SU-DHL-6 (cell line): ENCODE measurements around the gene SRPK2.
"Not testable (repeated sequence)": the region's sequence is repeated elsewhere in the genome, so short reads cannot be mapped to it uniquely, and the experiment has no call there.

Source experiments
- H2AFZ ChIP-seq: fragments of 200-600 bp; sonication (generic); 2 replicates; pipeline ENCODE4 v1.6.1; 2014; ENCODE audit warnings: low read depth, mild to moderate bottlenecking, moderate library complexity, mixed read lengths, antibody characterized with exemption, low read length; ENCODE audit not compliant: severe bottlenecking
- H3F3A ChIP-seq: fragments of 200-600 bp; shearing (Covaris generic); 2 replicates; pipeline ENCODE4 v1.6.0; 2016; ENCODE audit warnings: antibody characterized with exemption, mild to moderate bottlenecking; ENCODE audit not compliant: insufficient read depth
- H3K27ac ChIP-seq: fragments of 200-600 bp; sonication (generic); 2 replicates; pipeline ENCODE4 v1.5.1; 2016; ENCODE audit warnings: low read depth, mild to moderate bottlenecking, low read length, moderate library complexity, mixed read lengths
- H3K27me3 ChIP-seq: fragments of 200-600 bp; sonication (generic), shearing (Covaris generic); 2 replicates; pipeline ENCODE4 v1.6.0; 2014; ENCODE audit warnings: mild to moderate bottlenecking, low read length
- H3K36me3 ChIP-seq: fragments of 200-600 bp; sonication (generic); 2 replicates; pipeline ENCODE4 v1.6.1; 2014; ENCODE audit warnings: mild to moderate bottlenecking, low read length, mixed read lengths
- H3K4me2 ChIP-seq: fragments of 300-600, 200-600 bp; shearing (Covaris generic), sonication (generic); 2 replicates; pipeline ENCODE4 v1.6.0; 2014; ENCODE audit warnings: low read length, low read depth, mild to moderate bottlenecking; ENCODE audit not compliant: poor library complexity, severe bottlenecking
- H3K4me3 ChIP-seq: fragments of 200-600 bp; sonication (generic); 2 replicates; pipeline ENCODE4 v1.5.1; 2014; ENCODE audit warnings: antibody characterized with exemption, low read length, mild to moderate bottlenecking, mixed read lengths; ENCODE audit not compliant: insufficient read depth, poor library complexity, severe bottlenecking
- H3K79me2 ChIP-seq: fragments of 200-600 bp; sonication (generic); 2 replicates; pipeline ENCODE4 v1.6.1; 2014; ENCODE audit warnings: mild to moderate bottlenecking, low read length, moderate library complexity; ENCODE audit not compliant: insufficient read depth
- H3K9ac ChIP-seq: fragments of 200-600 bp; sonication (generic); 2 replicates; pipeline ENCODE4 v1.7.0; 2014; ENCODE audit warnings: mild to moderate bottlenecking, low read length
- H3K9me2 ChIP-seq: fragments of 200-600 bp; sonication (generic); replicated peaks from 2 replicates; pipeline ENCODE4 v1.6.1; 2014; ENCODE audit warnings: low read length; ENCODE audit not compliant: insufficient read depth
- H3K9me3 ChIP-seq: fragments of 200-600 bp; sonication (generic); 2 replicates; pipeline ENCODE4 v1.6.1; 2014; ENCODE audit warnings: low read length, mixed read lengths; ENCODE audit not compliant: insufficient read depth
- H4K20me1 ChIP-seq: fragments of 200-600 bp; sonication (generic); 2 replicates; pipeline ENCODE4 v1.6.1; 2014; ENCODE audit warnings: low read depth, mild to moderate bottlenecking, antibody characterized with exemption, low read length, moderate library complexity, mixed read lengths
- CTCF ChIP-seq: fragments of 200-600 bp; sonication (generic); IDR thresholded peaks from one replicate; pipeline ENCODE4 v1.5.1; 2017; ENCODE audit warnings: antibody characterized with exemption, mild to moderate bottlenecking, low read length, moderate library complexity; ENCODE audit not compliant: insufficient read depth, poor library complexity, severe bottlenecking
- EZH2phosphoT487 ChIP-seq: fragments of 200-600 bp; sonication (generic), shearing (Covaris generic); conservative IDR thresholded peaks from 2 replicates; pipeline ENCODE4 v1.6.1; 2018; ENCODE audit warnings: mild to moderate bottlenecking, antibody characterized with exemption, low read length, moderate library complexity, mixed read lengths

The SRPK2 gene

GRCh38 chr7:105361995-105362394, 26.7 kb downstream of the SRPK2 start:
- not testable (repeated sequence) for H3K36me3 ChIP-seq, H3K27me3 ChIP-seq, H3K4me3 ChIP-seq, H4K20me1 ChIP-seq, H3F3A ChIP-seq, H3K27ac ChIP-seq, H3K9me2 ChIP-seq, H3K4me2 ChIP-seq, H2AFZ ChIP-seq, H3K9me3 ChIP-seq, H3K79me2 ChIP-seq, H3K9ac ChIP-seq

- H3K4me3 ChIP-seq = not testable (repeated sequence)
These were observed 28.6 kb downstream of the SRPK2 start for GRCh38 chr7:105360149-105360548.

GRCh38 chr7:105355701-105356100, 33.0 kb downstream of the SRPK2 start:
- Histone ChIP-seq H2AFZ (no peak overlapping the region), H3K27ac (no peak overlapping the region), H3K36me3 (no peaks in the 10 kb centered on the region), H4K20me1 (peaks cover 12% of the 10 kb centered on the region; the same call in 1 of the 2 replicates), H3K4me2 (no peak overlapping the region), H3K9me2 (no peaks in the 10 kb centered on the region), H3K9ac (no peak overlapping the region), H3K27me3 (no peaks in the 10 kb centered on the region), H3K4me3 (no peak overlapping the region), H3F3A (0 out of 2 replicates have a peak, but pooled peaks cover 6% of the 10 kb centered on the region), H3K9me3 (no peaks in the 10 kb centered on the region), H3K79me2 (peaks cover 6% of the 10 kb centered on the region; the same call in 1 of the 2 replicates)
- no peak for TF ChIP-seq EZH2phosphoT487
- no peak for TF ChIP-seq CTCF

More at GRCh38 chr7:105360149-105360548, 28.6 kb downstream of the SRPK2 start:
- not testable (repeated sequence) for H3F3A ChIP-seq, H3K27me3 ChIP-seq, H3K36me3 ChIP-seq, H3K79me2 ChIP-seq, H4K20me1 ChIP-seq, H3K9me2 ChIP-seq, H3K4me2 ChIP-seq, H3K27ac ChIP-seq, H2AFZ ChIP-seq, H3K9me3 ChIP-seq, H3K9ac ChIP-seq

- Histone ChIP-seq H3K9me3 (no peaks in the 10 kb centered on the region), H3K27me3 (no peaks in the 10 kb centered on the region), H3K27ac (no peak overlapping the region), H3F3A (0 out of 2 replicates have a peak, but pooled peaks cover 6% of the 10 kb centered on the region), H4K20me1 (peaks cover 12% of the 10 kb centered on the region; the same call in 1 of the 2 replicates), H3K9me2 (no peaks in the 10 kb centered on the region), H3K4me3 (no peak overlapping the region), H3K36me3 (no peaks in the 10 kb centered on the region), H2AFZ (no peak overlapping the region), H3K79me2 (peaks cover 6% of the 10 kb centered on the region; the same call in 1 of the 2 replicates), H3K4me2 (no peak overlapping the region), H3K9ac (no peak overlapping the region)
- TF ChIP-seq EZH2phosphoT487 (no peak), CTCF (no peak)
These were observed 34.3 kb downstream of the SRPK2 start for GRCh38 chr7:105354383-105354782.
